ENCODE results near the gene CASKIN1. TPM values are rescaled to one million over a fixed set of nuclear protein-coding genes. Genes with fewer than 3 reads are reported as not detected.

The CASKIN1 gene
- total and polyA plus RNA-seq, 10 of the 15 experiments (the other 5 are each of a cell fraction or from before 2014, with no cell fraction given): 0.03 to 0.33 (median 0.11) TPM; not detected in 5

GRCh38 chr16:2190002-2190658 is 6.3 kb downstream of the CASKIN1 start:
- SMC1A ChIA-PET (ENCODE audit: uncharacterized antibody, unreplicated experiment): no interaction called here
- Histone ChIP-seq H2AFZ (ENCODE audit: control insufficient read depth, low read depth, low read length) (no peak overlapping the region), H3K4me1 (ENCODE audit: control insufficient read depth, insufficient read depth, low read length) (no peaks in the 10 kb centered on the region; the same call in 1 of the 2 replicates), H3K9ac (ENCODE audit: control insufficient read depth, insufficient read depth, low read length) (no peak overlapping the region), H3K79me2 (ENCODE audit: control insufficient read depth, insufficient read depth, low read length) (no peaks in the 10 kb centered on the region), H4K20me1 (ENCODE audit: control insufficient read depth, insufficient read depth) (no peaks in the 10 kb centered on the region), H3K27ac (ENCODE audit: control insufficient read depth, insufficient read depth) (no peak overlapping the region), H3K9me3 (replicated peaks; ENCODE audit: control insufficient read depth, insufficient read depth, low read length) (no peaks in the 10 kb centered on the region), H3K4me3 (no peak overlapping the region), H3K36me3 (ENCODE audit: control insufficient read depth in 2 of 2, insufficient read depth in 2 of 2, low read length in 1 of 2) (no peaks in the 10 kb centered on the region), H3K27me3 (replicated peaks in 1 of 2; ENCODE audit: control insufficient read depth in 2 of 2, insufficient read depth in 2 of 2, low read length in 1 of 2) (peaks cover 3 to 5% of the 10 kb centered on the region in 2 experiments; a peak in 3 of 4 replicates), H3K4me2 (ENCODE audit: control insufficient read depth, insufficient read depth) (no peak overlapping the region)
- WGBS (ENCODE audit: insufficient coverage, insufficient replicate concordance, low lambda C conversion rate, missing lambda C conversion rate): 35% methylated on average over 20 of the region's 24 CpGs
- CTCF ChIA-PET: no interaction called here
- RAD21 ChIA-PET (ENCODE audit: unreplicated experiment): no interaction called here
- TF ChIP-seq IRF5 (IDR thresholded peaks at IDR 0.05; ENCODE audit: borderline replicate concordance): no peak
- 0 out of 4 replicates have a peak, but pooled peaks of 1 of the 2 experiments have one; percentile 6 for TF ChIP-seq BHLHE40 (IDR thresholded peaks at IDR 0.05; ENCODE audit: borderline replicate concordance in 1 of 2, low read depth in 2 of 2, low read length in 1 of 2)
- FAIRE-seq: no peak
- no peak for DNase-seq (ENCODE audit: low read depth, low spot score)
- in situ Hi-C loops (cut with MboI) (no loop called here), intact Hi-C loops (cut with micrococcal nuclease; ENCODE audit: unreplicated experiment) (no loop called here)
- no TSS peak for BruUV-seq (replicated peaks)
- POLR2A ChIA-PET: no interaction called here
- no peak for ATAC-seq

DNA sequence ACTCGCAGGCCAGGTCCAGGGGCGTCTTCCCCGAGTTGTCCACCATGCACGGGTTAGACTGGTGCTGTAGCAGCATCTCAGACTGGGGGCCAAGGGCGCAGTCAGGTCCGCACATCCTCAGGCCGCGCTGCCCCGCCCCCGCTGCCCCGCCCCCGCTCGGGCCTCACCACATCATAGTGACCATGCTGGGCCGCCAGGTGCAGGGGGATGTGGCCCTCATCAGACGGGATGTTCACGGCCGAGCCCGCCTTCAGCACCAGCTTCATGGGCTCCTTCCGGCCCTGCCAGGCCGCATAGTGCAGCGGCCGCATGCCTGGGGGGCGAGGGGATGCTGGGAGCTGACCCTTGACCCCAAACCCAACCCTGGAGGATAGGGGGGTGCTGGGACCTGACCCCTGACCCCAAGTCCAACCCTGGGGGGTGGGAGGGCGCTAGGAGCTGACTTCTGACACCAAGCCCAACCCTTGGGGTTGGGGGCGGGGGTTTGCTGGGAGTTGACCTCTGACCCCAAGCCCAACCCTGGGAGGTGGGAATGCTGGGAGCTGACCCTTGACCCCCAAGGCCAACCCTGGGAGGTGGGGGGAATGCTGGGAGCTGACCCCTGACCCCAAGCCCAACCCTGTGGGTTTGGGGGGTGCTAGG is 7.0 kb downstream of the CASKIN1 start:
- Histone ChIP-seq H2AFZ (ENCODE audit: control insufficient read depth, low read depth, low read length) (no peak overlapping the region), H3K4me3 (no peak overlapping the region), H3K4me2 (ENCODE audit: control insufficient read depth, insufficient read depth) (no peak overlapping the region), H3K27me3 (replicated peaks in 1 of 2; ENCODE audit: control insufficient read depth in 2 of 2, insufficient read depth in 2 of 2, low read length in 1 of 2) (no peaks in the 10 kb centered on the region), H3K27ac (ENCODE audit: control insufficient read depth, insufficient read depth) (no peak overlapping the region), H3K4me1 (ENCODE audit: control insufficient read depth, insufficient read depth, low read length) (no peaks in the 10 kb centered on the region), H3K79me2 (ENCODE audit: control insufficient read depth, insufficient read depth, low read length) (no peaks in the 10 kb centered on the region), H3K9ac (ENCODE audit: control insufficient read depth, insufficient read depth, low read length) (no peak overlapping the region), H4K20me1 (ENCODE audit: control insufficient read depth, insufficient read depth) (no peaks in the 10 kb centered on the region), H3K36me3 (ENCODE audit: control insufficient read depth in 2 of 2, insufficient read depth in 2 of 2, low read length in 1 of 2) (no peaks in the 10 kb centered on the region), H3K9me3 (replicated peaks; ENCODE audit: control insufficient read depth, insufficient read depth, low read length) (no peaks in the 10 kb centered on the region)
- ChIA-PET CTCF (no interaction called here), POLR2A (no interaction called here), SMC1A (ENCODE audit: uncharacterized antibody, unreplicated experiment) (no interaction called here), RAD21 (ENCODE audit: unreplicated experiment) (no interaction called here)
- BruUV-seq (replicated peaks): no TSS peak
- FAIRE-seq: no peak
- TF ChIP-seq NR2C1 (IDR thresholded peaks at IDR 0.05) (peak; percentile 57; the same call in 1 of the 2 replicates), NR2F1 (conservative IDR thresholded peaks at IDR 0.05) (peak; percentile 62; the same call in 1 of the 2 replicates), TAF1 (IDR thresholded peaks at IDR 0.05; ENCODE audit: borderline replicate concordance, low read depth, low read length) (no peak)
- no peak for DNase-seq (ENCODE audit: low read depth, low spot score)
- intact Hi-C loops (cut with micrococcal nuclease; ENCODE audit: unreplicated experiment): no loop called here
- 64% methylated on average over 25 of the region's 25 CpGs for WGBS (ENCODE audit: insufficient coverage, insufficient replicate concordance, low lambda C conversion rate, missing lambda C conversion rate)
- no peak for ATAC-seq
- in situ Hi-C loops (cut with MboI): no loop called here
